OCI-LY3 (cell line): ENCODE data around the gene IQGAP2.

ENCODE experiments used
- H2AFZ ChIP-seq: fragments of 200-600, 300-600 bp; shearing (Covaris generic); 2 replicates; pipeline ENCODE4 v1.6.0; 2014; ENCODE audit warnings: antibody characterized with exemption, low read depth, low read length
- H3K27ac ChIP-seq: fragments of 200-600, 300-600 bp; sonication (generic); 2 replicates; pipeline ENCODE4 v1.5.1; 2014; ENCODE audit warnings: mild to moderate bottlenecking, low read length, moderate library complexity, mixed read lengths
- H3K27me3 ChIP-seq: fragments of 200-600, 300-600 bp; sonication (generic); 2 replicates; pipeline ENCODE4 v1.6.1; 2014; ENCODE audit warnings: low read depth, low read length, mixed read lengths
- H3K36me3 ChIP-seq: fragments of 200-600, 300-600 bp; sonication (generic); replicated peaks from 2 replicates; pipeline ENCODE3; 2014; ENCODE audit warnings: low read depth, low read length, mixed read lengths
- H3K4me1 ChIP-seq: fragments of 300-600, 200-600 bp; sonication (generic); 2 replicates; pipeline ENCODE4 v1.6.1; 2014; ENCODE audit warnings: low read length, mixed read lengths
- H3K4me2 ChIP-seq: fragments of 200-600, 300-600 bp; sonication (generic); 2 replicates; pipeline ENCODE4 v1.6.1; 2014; ENCODE audit warnings: low read length, mixed read lengths
- H3K4me3 ChIP-seq: fragments of 300-600, 200-600 bp; sonication (generic); 2 replicates; pipeline ENCODE4 v1.5.1; 2014; ENCODE audit warnings: antibody characterized with exemption, mild to moderate bottlenecking, low read length, moderate library complexity
- H3K79me2 ChIP-seq: fragments of 300-600, 200-600 bp; shearing (Covaris generic); 2 replicates; pipeline ENCODE4 v1.6.1; 2014; ENCODE audit warnings: mild to moderate bottlenecking, low read length, mixed read lengths
- H3K9ac ChIP-seq: fragments of 300-600, 200-600 bp; shearing (Covaris generic); 2 replicates; pipeline ENCODE4 v1.6.0; 2014; ENCODE audit warnings: mild to moderate bottlenecking, low read length, moderate library complexity
- H3K9me3 ChIP-seq: fragments of 200-600, 300-600 bp; shearing (Covaris generic); 2 replicates; pipeline ENCODE4 v1.6.1; 2014; ENCODE audit warnings: low read length, mixed read lengths; ENCODE audit not compliant: insufficient read depth
- H4K20me1 ChIP-seq: fragments of 200-600, 300-600 bp; sonication (generic); 2 replicates; pipeline ENCODE4 v1.6.1; 2016; ENCODE audit warnings: low read length, mixed read lengths; ENCODE audit not compliant: insufficient read depth
- EZH2phosphoT487 ChIP-seq: fragments of 200-600 bp; shearing (Covaris generic); IDR thresholded peaks from 2 replicates; pipeline ENCODE4 v1.6.1; 2018; ENCODE audit warnings: antibody characterized with exemption, mixed run types, low read depth
- TF ChIP-seq, protein P1 (sequence below): fragments of 200-600, 300-600 bp; sonication (generic); IDR thresholded peaks from 2 replicates; pipeline ENCODE4 v1.5.1; 2014; ENCODE audit warnings: antibody characterized with exemption, low read length, low read depth

The IQGAP2 gene

DNA sequence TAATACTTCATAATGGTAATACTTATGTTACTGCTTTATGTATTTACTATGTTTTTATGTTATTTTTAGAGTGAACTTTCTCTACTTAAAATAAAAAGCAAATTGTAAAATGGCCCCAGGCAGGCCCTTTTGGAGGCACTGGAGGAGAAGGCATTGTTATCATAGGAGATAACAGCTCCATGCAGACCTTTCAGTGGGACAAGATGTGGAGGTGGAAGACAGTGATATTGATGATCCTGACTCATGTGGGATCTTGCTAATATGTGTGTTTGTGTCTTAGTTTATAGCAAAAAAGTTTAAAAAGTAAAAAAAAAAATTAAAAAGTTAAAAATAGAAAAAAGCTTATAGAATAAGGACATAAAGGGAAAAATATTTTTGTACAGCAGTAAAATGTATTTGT is 74.5 kb downstream of the IQGAP2 start:
- H4K20me1 ChIP-seq = no peaks in the 10 kb centered on the region
- H3K4me1 ChIP-seq = no peaks in the 10 kb centered on the region
- no peaks in the 10 kb centered on the region for H3K79me2 ChIP-seq
- H3K27ac ChIP-seq = no peak overlapping the region
- H2AFZ ChIP-seq = no peak overlapping the region
- H3K36me3 ChIP-seq = no peaks in the 10 kb centered on the region
- H3K9ac ChIP-seq = no peak overlapping the region
- TF ChIP-seq, protein P1, sequence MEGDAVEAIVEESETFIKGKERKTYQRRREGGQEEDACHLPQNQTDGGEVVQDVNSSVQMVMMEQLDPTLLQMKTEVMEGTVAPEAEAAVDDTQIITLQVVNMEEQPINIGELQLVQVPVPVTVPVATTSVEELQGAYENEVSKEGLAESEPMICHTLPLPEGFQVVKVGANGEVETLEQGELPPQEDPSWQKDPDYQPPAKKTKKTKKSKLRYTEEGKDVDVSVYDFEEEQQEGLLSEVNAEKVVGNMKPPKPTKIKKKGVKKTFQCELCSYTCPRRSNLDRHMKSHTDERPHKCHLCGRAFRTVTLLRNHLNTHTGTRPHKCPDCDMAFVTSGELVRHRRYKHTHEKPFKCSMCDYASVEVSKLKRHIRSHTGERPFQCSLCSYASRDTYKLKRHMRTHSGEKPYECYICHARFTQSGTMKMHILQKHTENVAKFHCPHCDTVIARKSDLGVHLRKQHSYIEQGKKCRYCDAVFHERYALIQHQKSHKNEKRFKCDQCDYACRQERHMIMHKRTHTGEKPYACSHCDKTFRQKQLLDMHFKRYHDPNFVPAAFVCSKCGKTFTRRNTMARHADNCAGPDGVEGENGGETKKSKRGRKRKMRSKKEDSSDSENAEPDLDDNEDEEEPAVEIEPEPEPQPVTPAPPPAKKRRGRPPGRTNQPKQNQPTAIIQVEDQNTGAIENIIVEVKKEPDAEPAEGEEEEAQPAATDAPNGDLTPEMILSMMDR = no peak
- TF ChIP-seq EZH2phosphoT487 = no peak
- H3K9me3 ChIP-seq = no peaks in the 10 kb centered on the region
- no peak overlapping the region for H3K4me3 ChIP-seq
- H3K4me2 ChIP-seq = no peak overlapping the region
- no peaks in the 10 kb centered on the region for H3K27me3 ChIP-seq

DNA sequence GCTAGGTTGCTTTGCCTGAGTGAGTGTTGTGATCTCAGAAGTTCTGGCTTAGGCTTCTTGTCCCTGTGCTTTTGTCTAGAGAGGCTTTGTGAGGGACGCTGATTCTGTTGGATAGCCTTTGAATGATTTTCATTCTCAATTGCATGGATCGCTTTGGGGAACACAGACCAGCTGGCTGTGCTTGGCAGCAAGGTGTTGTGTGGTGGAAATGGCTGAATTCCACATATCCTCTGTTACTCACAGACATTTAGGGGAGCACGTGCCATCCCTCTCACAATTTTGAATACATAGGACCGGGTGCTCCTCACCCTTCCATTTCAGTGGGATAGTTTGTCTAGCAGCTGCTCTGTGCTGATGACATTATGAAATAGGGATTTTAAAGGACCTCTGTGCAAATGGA is 76.2 kb downstream of the IQGAP2 start:
- TF ChIP-seq, protein P1 = no peak
- no peak for TF ChIP-seq EZH2phosphoT487
- no peak overlapping the region for H3K27ac ChIP-seq
- no peaks in the 10 kb centered on the region for H4K20me1 ChIP-seq
- H3K36me3 ChIP-seq = no peaks in the 10 kb centered on the region
- H3K9ac ChIP-seq = no peak overlapping the region
- H3K4me2 ChIP-seq = no peak overlapping the region
- no peaks in the 10 kb centered on the region for H3K79me2 ChIP-seq
- no peak overlapping the region for H2AFZ ChIP-seq
- no peaks in the 10 kb centered on the region for H3K9me3 ChIP-seq
- H3K4me1 ChIP-seq = no peaks in the 10 kb centered on the region
- H3K4me3 ChIP-seq = no peak overlapping the region
- no peaks in the 10 kb centered on the region for H3K27me3 ChIP-seq

DNA sequence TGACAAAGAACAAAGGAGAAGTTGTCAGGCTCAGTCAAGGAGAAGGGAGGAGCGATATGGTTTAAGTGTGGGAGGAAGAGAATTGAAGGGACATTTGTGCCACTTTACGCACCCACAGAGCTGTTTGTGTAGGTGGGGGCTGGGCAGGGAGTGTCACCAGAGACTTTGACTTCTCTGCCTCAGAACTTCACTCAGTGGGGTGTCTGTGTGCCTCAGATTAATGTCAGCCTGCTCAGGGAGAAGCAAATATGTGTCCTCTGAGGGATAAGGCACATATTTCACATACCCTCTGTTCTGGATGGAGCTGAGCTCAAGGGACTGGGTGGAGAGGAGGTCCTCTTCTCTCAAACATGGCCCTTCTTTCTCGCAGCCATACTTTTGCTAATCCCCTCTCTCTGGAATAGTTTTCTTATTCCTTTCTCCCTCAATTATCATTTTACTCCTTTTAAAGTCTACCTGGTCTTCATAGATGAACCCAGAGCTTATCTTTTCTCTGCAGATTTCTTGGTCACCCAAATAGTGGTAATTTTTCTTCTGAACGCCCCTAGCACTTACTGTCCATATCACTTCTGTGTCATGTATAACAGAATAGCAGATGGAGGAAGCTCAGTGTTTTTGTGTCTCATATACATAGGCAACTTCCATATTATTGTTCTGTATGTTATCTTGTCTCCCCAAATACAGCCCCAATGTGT is 77.0 kb downstream of the IQGAP2 start:
- Histone ChIP-seq H3K4me3 (no peak overlapping the region), H3K27ac (no peak overlapping the region), H3K4me1 (no peaks in the 10 kb centered on the region), H3K4me2 (no peak overlapping the region), H3K27me3 (no peaks in the 10 kb centered on the region), H4K20me1 (no peaks in the 10 kb centered on the region), H3K79me2 (no peaks in the 10 kb centered on the region), H3K9me3 (no peaks in the 10 kb centered on the region), H2AFZ (no peak overlapping the region), H3K9ac (no peak overlapping the region), H3K36me3 (no peaks in the 10 kb centered on the region)
- TF ChIP-seq, protein P1 = no peak
- TF ChIP-seq EZH2phosphoT487 = no peak

DNA sequence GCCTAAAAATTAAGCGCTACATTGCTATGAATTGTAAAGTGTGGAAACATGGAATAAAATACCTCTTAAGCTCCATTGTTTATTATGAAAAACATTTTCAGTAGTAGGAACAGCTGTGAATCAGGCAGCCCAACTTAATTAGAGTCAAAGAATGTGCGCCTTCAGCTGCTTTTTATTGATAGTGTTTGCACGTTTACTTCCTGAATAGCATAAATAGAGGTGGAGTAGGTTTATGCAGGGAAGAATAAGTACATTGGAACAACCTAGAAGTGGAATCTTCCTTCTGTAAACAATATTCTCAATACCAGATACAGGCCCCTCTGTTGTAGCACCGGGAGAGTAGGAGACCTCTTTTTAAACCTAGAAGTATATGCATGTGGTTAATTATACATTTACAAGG is 79.9 kb downstream of the IQGAP2 start:
- Histone ChIP-seq H3K4me2 (no peak overlapping the region), H3K79me2 (no peaks in the 10 kb centered on the region), H3K9me3 (no peaks in the 10 kb centered on the region), H3K4me3 (no peak overlapping the region), H3K27ac (no peak overlapping the region), H3K9ac (no peak overlapping the region), H3K36me3 (no peaks in the 10 kb centered on the region), H2AFZ (no peak overlapping the region), H4K20me1 (no peaks in the 10 kb centered on the region), H3K4me1 (no peaks in the 10 kb centered on the region), H3K27me3 (no peaks in the 10 kb centered on the region)
- no peak for TF ChIP-seq EZH2phosphoT487
- TF ChIP-seq, protein P1 = no peak
